ENCODE measurements around the gene MFAP4.

Gene MFAP4

DNA sequence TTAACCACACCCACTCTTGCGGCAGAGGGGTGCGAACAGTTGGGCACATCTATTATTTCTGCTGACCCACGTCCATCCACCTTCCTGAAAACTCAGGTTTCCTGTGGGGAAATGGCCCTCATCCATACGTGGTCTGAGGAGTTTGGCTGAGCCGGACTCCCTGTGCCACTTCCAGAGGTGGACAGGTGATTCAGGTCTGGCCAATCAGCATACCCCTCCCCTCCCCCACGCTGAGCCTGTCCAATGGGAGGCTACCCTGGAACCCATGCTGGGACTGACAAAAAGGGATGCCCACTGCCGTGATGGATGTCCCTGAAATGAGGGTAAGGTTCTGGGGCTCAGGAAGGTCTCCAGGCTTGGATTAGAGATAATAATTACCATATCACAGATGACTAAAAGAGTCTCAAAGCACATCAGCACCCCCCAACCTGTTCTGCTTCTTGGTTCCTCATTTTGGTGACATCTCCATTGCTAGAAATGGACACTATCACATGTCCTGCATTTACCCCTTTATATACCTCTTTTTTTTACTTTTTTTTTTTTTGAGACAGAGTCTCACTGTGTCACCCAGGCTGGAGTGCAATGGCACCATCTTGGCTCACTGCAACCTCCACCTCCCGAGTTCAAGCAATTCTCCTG, 14.0 kb downstream of the MFAP4 start:
- in situ Hi-C loops (cut with MboI; ENCODE audit: low sequenced_read_pairs) = no loop called here

DNA sequence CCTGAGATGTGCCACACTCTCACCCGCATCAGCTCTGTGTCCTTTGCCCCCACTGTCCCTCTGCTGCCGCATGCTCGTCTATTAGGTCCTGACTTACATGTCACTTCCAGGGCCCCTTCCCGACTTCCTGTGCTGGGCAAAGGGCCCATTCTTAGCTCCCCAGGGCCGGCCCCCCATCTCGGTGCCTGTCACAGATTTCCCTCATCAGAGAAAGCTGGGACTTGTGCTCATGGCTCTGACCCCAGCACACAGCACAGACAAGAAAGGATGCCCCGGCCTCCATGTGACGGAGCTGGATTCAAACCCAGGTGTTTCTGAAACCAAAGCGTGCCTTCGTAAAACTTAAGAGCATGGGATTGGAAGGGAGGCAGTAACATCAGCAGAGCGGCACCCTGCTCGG, 14.6 kb downstream of the MFAP4 start:
- in situ Hi-C loops (cut with MboI; ENCODE audit: low sequenced_read_pairs) = no loop called here

GRCh38 chr17:19372011-19372370, 15.0 kb downstream of the MFAP4 start:
- in situ Hi-C loops (cut with MboI; ENCODE audit: low sequenced_read_pairs) = no loop called here

GRCh38 chr17:19371259-19372010, 15.6 kb downstream of the MFAP4 start:
- in situ Hi-C loops (cut with MboI; ENCODE audit: low sequenced_read_pairs) = no loop called here

DNA sequence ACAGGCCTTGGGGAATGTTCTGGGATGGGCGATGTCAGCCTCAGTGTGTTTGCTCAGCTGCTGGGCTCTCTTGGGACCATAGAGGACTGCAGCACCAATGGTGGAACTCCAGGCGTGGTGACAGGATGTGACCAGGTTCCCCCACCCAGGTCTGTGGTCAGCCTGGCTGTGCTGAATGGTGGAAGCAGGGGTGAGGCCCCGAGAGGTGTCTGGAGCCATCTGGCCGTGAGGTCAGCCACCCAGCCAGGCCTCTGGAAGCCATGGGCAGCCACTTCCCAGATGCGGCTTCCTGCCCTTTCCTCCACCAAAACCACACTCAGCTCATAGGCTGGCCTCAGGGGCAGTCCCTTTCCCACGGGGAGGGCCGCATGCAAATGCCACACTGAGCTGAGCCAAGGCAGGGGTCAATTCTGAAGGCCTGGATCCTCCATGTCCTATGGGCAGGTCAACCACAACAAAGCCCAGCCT, 16.5 kb downstream of the MFAP4 start:
- in situ Hi-C loops (cut with MboI; ENCODE audit: low sequenced_read_pairs) = no loop called here

DNA sequence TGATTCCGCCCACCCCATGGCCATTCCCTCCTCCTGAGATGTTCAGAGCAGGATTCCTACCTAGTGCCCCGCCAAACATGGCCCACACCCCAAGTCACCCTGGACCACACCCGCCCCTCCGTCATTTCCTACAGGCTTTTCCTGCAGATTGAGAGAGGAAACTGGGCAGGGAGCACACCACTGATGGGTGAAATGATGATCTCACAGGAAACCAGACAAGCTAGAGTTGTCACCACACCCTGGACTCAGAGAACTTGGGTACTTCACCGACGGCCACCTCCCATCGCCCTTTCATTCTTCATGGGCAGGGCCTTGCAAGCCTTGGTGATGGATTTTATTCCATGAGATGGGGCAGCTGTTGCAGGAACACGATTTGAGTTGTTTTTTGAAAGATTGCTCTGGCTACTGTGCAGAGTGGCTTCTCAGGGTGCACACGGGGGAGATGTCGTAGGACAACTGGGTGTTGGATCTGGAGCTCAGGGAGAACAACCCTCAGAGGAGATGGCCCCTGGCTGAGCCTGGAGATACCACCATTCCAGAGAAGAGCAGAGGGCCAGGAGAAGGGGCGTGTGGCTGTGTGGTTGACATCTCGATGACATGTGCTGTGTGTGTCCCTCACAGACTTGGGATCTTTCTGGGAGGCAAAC, 17.0 kb downstream of the MFAP4 start:
- in situ Hi-C loops (cut with MboI; ENCODE audit: low sequenced_read_pairs) = no loop called here

- in situ Hi-C loops (cut with MboI; ENCODE audit: low sequenced_read_pairs) = no loop called here
Observed at GRCh38 chr17:19369107-19369778, 17.7 kb downstream of the MFAP4 start.

GRCh38 chr17:19368229-19368628, 18.8 kb downstream of the MFAP4 start:
- in situ Hi-C loops (cut with MboI; ENCODE audit: low sequenced_read_pairs) = no loop called here

- in situ Hi-C loops (cut with MboI; ENCODE audit: low sequenced_read_pairs) = no loop called here
Observed at GRCh38 chr17:19366637-19366972, 20.4 kb downstream of the MFAP4 start.

GRCh38 chr17:19365833-19366636, 21.0 kb downstream of the MFAP4 start:
- in situ Hi-C loops (cut with MboI; ENCODE audit: low sequenced_read_pairs) = no loop called here

- in situ Hi-C loops (cut with MboI; ENCODE audit: low sequenced_read_pairs) = no loop called here
Observed at GRCh38 chr17:19365499-19365817, 21.5 kb downstream of the MFAP4 start.

DNA sequence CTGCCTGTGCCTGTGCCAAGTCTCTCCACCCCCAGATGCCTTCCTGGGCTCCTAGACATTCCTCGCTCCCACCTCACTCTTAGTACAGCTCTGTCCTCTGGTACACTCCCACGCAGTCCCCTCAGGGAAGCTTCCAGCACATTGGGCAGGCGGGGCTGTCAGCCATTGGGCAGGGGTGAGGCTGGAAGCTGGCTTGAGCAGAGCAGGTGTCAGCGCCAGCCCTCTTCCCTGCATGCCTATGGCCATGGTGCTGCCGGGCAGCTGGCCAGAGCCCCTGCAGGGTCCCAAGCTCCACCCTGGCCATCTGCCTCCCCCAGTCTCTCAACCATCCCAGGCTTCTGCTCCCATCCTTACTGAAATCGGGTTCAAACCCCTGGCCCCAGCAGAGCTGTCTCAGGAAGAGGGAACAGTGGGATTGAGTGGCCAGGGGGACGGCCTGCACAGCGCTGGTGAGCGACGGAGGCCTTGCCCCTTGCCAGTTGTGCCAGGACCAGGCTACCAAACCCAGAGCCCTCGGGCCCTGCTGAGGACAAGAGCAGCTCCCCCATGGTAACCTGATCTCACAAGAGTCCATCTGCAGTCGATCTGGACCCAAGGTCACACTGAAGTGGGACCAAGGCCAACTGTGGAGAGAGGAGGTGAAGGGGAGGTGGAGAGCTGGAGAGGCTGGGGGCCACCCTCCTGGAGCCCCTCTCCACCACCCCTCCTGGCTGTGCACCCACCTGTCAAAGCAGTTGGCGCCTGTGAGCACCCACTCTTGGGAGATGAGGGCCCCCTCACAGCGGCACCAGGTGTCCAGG, 22.1 kb downstream of the MFAP4 start:
- in situ Hi-C loops (cut with MboI; ENCODE audit: low sequenced_read_pairs) = no loop called here

GRCh38 chr17:19363460-19364035, 23.4 kb downstream of the MFAP4 start:
- in situ Hi-C loops (cut with MboI; ENCODE audit: low sequenced_read_pairs) = no loop called here

GRCh38 chr17:19363114-19363438, 23.9 kb downstream of the MFAP4 start:
- in situ Hi-C loops (cut with MboI; ENCODE audit: low sequenced_read_pairs) = no loop called here

DNA sequence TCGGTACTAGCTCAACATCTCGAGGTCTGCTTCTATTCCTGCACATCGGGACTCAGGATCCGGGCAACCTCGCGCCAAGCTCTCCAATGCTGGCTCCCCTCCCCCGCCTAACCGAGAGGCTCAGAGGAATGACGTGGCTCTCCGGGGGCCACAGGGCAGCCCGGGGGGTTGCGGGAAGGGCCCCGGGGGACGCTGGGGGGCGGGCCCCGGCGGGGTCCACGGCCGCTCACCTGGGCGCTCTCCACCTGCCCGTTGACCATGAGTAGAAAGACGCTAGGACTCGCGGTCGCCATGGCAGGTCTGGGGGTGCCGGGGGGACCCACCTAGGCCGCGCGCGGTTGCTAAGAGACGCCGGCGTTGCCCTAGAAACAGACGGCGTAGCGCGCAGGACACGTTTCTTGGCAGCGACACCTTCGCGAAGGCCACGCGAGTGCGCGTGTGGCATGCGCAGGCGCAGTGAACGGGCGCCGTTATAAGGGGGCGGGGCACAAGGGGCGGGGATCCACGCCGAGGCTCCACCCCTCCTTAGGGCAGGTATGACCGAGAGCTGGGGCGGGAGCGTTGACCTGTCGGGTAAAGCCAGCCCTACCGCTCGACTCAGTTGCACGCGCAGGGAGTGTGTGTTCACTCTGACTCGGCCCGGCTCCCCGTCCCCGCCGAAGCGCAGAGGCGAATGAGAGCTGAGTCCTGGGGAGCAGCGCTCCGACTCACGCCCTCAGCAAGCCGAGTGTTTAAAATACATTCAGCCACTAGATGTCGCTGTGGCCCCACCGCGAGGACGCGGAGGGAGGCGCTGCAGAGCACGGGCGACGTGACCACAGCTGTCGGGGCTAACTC, 24.5 kb downstream of the MFAP4 start, which contains the start of gene B9D1:
B9D1 (minus strand) TSS at position 447 of the 837 bp plus-strand sequence; CDS start at position 293, 154 bp downstream.
- in situ Hi-C loops (cut with MboI; ENCODE audit: low sequenced_read_pairs) = no loop called here

GRCh38 chr17:19361944-19362276, 25.1 kb downstream of the MFAP4 start:
- in situ Hi-C loops (cut with MboI; ENCODE audit: low sequenced_read_pairs) = no loop called here

GRCh38 chr17:19361326-19361725, 25.7 kb downstream of the MFAP4 start:
- in situ Hi-C loops (cut with MboI; ENCODE audit: low sequenced_read_pairs) = no loop called here

- in situ Hi-C loops (cut with MboI; ENCODE audit: low sequenced_read_pairs) = no loop called here
Observed at GRCh38 chr17:19360772-19361171, 26.2 kb downstream of the MFAP4 start.

DNA sequence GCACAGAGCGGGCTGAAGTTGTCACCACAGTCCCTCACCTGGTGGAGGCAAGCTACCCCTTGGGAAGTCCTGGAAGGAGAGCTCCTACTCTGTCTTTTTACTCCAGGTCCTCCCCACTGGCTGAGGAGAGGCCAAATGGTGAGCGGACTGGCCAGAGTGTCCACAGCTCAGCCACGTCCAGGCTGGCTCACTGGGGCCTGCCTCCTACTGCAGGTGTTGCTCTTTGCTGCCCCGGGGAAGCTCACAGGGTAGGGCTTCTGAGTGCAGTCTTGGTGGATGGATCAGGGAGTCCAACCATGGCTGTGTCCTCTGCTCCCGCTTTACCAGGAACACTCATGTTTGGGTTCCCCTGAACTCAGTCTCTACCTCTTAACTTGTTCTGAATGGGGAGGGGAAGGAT, 27.1 kb downstream of the MFAP4 start:
- in situ Hi-C loops (cut with MboI; ENCODE audit: low sequenced_read_pairs) = no loop called here

Data from hTERT RPE-1 (cell line).